ENCODE data around the gene GRB2. TPM values are rescaled to one million over a fixed set of nuclear protein-coding genes. Genes with fewer than 3 reads are reported as not detected.

The GRB2 gene
- total and polyA plus RNA-seq, 12 donors = 36.0 to 374 (median 114) TPM

DNA sequence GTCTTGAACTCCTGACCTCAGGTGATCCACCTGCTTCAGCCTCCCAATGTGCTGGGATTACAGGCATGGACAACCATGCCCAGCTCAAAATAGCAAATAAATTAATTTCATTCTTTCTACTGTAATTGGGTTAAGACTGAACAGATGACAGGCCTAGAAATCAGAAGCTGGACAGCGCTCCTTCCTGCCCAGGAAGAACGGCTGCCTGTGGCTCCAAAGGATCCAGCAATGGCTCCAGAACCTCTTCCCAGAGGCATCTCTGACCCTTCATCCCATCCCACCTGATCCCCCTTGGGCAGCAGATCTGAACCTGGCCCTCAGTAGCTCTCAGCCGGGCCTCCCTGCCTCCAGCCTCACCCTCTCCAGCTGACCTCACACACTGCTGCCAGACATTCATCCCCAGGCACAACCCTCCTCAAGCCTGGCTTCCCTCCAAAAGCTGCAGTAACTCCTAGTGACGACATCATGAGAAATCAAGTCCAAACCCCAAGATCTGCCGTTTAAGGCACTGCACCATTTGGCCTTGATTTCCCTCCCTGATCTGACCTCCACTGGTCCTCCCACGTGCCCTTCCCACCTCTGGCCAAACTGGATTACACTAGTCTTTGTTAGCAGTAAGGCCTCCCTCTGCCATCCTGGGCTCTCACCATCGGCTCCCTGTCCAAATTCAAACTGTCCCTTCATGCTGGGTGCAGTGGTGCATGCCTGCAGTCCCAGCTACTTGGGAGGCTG lies 131.3 kb downstream of the GRB2 start:
- H3K27me3 ChIP-seq = no peaks in the 10 kb centered on the region
- intact Hi-C loops (cut with DNase I) = loop anchor here in 1 of 2 donors (10.0 kb wide), 1 partner anchor 131 kb away; the partner anchor contains the start of gene GRB2
- peaks cover 21 to 31% of the 10 kb centered on the region in 2 donors for H3K4me1 ChIP-seq (replicated peaks in 1 of 2)
- DNase-seq = peak; percentile 50 to 77 (median 71)
- 51 to 64% (median 60%) methylated on average over 7 of the region's 7 CpGs for WGBS, 4 donors
- H3K27ac ChIP-seq = peak overlapping the region in 2 of 5 donors; percentile 36 to 56
- H3K36me3 ChIP-seq (replicated peaks in 1 of 2) = peaks cover 0 to 8% of the 10 kb centered on the region in 2 donors
- no peaks in the 10 kb centered on the region for H3K9me3 ChIP-seq (replicated peaks in 1 of 3)
- no peak overlapping the region for H3K4me3 ChIP-seq
- no peak for TF ChIP-seq POLR2A (IDR thresholded peaks at IDR 0.05)
- TF ChIP-seq, protein P1, sequence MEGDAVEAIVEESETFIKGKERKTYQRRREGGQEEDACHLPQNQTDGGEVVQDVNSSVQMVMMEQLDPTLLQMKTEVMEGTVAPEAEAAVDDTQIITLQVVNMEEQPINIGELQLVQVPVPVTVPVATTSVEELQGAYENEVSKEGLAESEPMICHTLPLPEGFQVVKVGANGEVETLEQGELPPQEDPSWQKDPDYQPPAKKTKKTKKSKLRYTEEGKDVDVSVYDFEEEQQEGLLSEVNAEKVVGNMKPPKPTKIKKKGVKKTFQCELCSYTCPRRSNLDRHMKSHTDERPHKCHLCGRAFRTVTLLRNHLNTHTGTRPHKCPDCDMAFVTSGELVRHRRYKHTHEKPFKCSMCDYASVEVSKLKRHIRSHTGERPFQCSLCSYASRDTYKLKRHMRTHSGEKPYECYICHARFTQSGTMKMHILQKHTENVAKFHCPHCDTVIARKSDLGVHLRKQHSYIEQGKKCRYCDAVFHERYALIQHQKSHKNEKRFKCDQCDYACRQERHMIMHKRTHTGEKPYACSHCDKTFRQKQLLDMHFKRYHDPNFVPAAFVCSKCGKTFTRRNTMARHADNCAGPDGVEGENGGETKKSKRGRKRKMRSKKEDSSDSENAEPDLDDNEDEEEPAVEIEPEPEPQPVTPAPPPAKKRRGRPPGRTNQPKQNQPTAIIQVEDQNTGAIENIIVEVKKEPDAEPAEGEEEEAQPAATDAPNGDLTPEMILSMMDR (IDR thresholded peaks at IDR 0.05) = no peak

DNA sequence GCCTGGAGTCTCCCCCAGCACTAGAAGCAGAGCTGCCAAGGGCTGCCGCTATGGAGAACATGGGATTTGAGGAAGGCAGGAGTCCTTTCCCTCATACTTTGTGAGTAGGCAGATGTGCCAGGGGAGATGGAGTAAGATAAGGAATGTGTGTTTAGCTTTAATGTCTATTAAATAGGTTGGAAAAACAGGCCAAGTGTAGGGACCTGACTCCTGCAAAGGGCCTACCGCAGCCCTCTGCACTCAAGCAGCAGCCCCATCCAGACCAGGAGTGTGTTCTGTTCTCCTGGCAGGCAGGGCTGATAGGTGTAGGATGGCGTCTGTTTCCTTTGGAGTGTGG lies 132.7 kb downstream of the GRB2 start:
- H3K4me1 ChIP-seq (replicated peaks in 1 of 2) = peaks cover 21 to 37% of the 10 kb centered on the region in 2 donors
- no peaks in the 10 kb centered on the region for H3K9me3 ChIP-seq (replicated peaks in 1 of 3)
- intact Hi-C loops (cut with DNase I) = loop anchor here in 1 of 2 donors (10.0 kb wide), 1 partner anchor 132 kb away; the partner anchor contains the start of gene GRB2
- H3K27me3 ChIP-seq = no peaks in the 10 kb centered on the region
- TF ChIP-seq, protein P1 (IDR thresholded peaks at IDR 0.05) = no peak
- TF ChIP-seq POLR2A (IDR thresholded peaks at IDR 0.05) = no peak
- DNase-seq = no peak
- WGBS, 4 donors = 46 to 68% (median 53%) methylated on average over 2 to 3 of the region's 3 CpGs
- peaks cover 0 to 5% of the 10 kb centered on the region in 2 donors for H3K36me3 ChIP-seq (replicated peaks in 1 of 2)
- no peak overlapping the region for H3K4me3 ChIP-seq
- H3K27ac ChIP-seq = peak overlapping the region in 4 of 5 donors; percentile 33 to 95 (median 42)

DNA sequence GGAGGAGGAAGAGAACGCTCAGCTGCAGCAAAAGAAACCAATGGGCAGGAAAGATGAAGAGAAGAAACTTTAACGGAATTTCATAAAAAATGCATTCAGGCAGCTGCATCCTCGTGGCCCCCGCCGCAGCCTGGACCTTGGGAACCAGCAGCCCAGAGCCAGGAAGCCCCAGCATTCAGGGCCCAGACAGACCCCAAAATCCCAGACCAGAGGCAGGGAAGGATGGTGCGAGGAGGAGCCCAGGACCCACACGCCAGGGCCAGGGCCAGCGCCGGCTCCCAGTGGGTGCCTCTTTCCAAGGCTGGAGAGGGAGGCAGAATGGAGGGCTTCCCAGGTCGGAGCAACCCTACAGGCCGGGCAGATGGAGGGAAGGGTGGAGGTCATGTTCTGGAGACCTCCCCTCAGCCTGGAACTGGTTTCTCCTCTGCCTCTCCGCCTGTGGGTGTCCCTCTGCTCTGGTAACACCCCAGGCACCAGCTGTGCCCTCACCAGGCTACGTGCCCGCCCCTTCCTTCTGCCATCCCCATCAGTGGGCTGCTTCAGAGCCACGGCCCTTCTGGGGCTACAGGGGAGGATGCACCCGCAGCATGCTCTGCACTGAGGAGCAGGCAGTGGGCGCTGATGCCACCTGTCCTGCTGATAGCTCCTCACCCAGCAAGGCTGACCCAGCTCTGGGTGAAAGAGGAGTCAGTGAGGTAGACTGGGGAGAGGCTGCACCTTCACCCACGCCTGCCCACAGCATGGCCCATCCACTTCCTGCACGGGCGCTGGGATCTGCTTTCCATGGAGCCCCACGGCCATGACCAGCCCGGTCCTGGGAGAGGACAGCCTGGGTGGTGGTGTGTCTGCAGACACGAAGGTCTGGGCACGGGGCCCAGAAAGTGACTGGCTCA lies 133.3 kb downstream of the GRB2 start:
- peak; percentile 73 to 90 (median 85) for DNase-seq
- peak overlapping the region in 4 of 5 donors; percentile 3 to 95 (median 85) for H3K27ac ChIP-seq
- peaks cover 0 to 4% of the 10 kb centered on the region in 2 donors for H3K36me3 ChIP-seq (replicated peaks in 1 of 2)
- H3K4me3 ChIP-seq = peak overlapping the region in 2 of 4 donors; percentile 56 to 92
- TF ChIP-seq, protein P1 (IDR thresholded peaks at IDR 0.05) = no peak
- TF ChIP-seq POLR2A (IDR thresholded peaks at IDR 0.05) = no peak
- intact Hi-C loops (cut with DNase I) = loop anchor here in 1 of 2 donors (10.0 kb wide), 1 partner anchor 133 kb away; the partner anchor contains the start of gene GRB2
- H3K9me3 ChIP-seq (replicated peaks in 1 of 3) = no peaks in the 10 kb centered on the region
- peaks cover 21 to 37% of the 10 kb centered on the region in 2 donors for H3K4me1 ChIP-seq (replicated peaks in 1 of 2)
- WGBS, 4 donors = 31 to 47% (median 39%) methylated on average over 14 to 24 of the region's 24 CpGs
- no peaks in the 10 kb centered on the region for H3K27me3 ChIP-seq
